Jurkat, Clone E6-1 (cell line): ENCODE data around the gene NFATC3.

Source experiments
- DNase-seq: peaks from one replicate; pipeline ENCODE4 v3.0.0-alpha.2; 2011; ENCODE audit warnings: low read depth, low spot score
- H3K4me3 ChIP-seq: 2 replicates; pipeline ENCODE4 v1.5.1; 2011; ENCODE audit warnings: mild to moderate bottlenecking, low read length, control low read depth, moderate library complexity

NFATC3 gene

DNA sequence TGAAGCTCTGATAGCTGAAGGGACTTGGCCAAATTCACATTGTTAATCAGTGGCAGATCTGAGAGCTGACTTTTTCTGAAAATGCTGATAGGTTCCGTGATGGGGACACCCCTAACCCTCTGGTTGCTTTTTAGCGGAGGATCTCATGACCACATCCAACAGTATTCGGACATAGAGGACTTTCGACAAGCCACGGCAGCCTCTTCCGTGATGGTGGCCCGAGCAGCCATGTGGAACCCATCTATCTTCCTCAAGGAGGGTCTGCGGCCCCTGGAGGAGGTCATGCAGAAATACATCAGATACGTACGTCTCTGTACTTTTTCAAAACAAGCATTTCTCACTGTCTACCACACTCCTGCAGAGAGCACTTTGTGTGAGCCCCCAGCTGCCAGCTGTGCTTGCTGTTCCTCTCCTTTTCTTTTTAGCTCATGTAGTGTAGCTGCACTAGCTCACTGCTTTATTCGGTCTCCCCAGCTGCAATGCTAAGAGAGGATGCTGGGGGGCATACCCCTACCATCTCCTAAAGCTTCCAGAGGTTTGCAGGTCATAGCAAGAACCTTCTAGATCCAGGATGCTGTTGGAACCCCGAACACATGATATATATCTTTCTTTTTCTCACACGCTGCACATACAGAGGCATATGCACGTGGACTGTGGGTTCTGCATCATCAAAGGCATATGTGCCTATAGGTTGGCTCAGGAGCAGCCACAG is 14.2 kb upstream of the NFATC3 start:
- peak; percentile 63 for DNase-seq
- no peak overlapping the region for H3K4me3 ChIP-seq

DNA sequence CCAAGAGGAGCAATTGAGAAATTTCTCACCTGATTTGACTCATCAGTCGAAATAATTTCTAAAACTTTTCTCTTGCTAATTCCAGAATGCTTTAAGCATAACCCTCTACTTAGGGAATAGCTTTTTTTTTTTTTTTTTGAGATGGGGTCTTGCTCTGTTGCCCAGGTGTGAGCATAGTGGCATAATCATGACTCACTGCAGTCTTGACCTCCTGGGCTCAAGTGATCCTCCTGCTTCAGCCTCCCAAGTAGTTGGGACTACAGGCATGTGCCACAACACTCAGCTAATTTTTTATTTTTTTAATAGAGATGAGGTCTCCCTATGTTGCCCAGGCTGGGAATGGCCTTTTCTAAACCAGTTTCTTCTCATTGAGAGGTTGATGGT is 13.7 kb upstream of the NFATC3 start:
- no peak for DNase-seq
- no peak overlapping the region for H3K4me3 ChIP-seq

GRCh38 chr16:68072038-68072695 is 13.0 kb upstream of the NFATC3 start:
- DNase-seq, result no peak

DNA sequence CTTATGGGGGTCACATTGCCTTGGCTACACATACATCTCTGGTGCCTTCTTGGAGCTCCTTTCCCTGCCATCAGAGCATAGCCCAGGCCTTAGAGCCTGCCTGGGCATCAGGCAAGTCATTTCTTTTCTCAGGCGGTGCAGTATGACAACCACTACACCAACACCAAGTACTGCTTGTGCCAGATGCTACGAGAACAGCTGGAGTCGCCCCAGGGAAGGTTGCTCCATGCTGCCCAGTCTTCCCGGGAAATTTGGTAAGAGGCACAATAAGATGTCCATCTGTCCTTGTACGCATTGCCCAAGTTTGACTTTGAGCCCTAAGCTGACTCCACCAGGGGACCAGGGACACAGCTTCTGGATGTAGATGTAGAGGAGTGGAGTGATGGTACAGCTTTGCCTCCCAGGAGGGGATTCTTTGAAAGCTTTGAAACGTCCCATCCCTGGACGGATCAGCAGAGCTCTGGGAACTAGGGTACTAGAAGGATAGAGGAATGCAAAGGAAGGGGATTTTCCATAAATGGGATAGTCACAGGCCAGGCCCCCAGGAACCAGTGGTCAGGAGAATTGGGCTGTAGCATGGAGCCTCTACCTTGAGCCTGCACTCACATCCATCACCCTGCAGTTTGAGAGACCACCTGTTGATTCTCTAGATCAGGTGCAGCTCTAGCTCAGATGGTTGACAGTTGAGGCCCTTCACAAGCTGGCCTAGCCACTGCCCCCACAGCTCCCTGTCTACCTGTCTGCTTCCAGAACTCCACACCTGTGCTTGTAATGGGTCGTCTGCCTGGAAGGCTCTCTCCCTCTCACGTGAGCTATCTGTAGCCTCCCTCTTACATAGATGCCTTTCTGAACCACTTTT is 11.0 kb upstream of the NFATC3 start:
- DNase-seq, result peak; percentile 55
- peak overlapping the region; percentile 13 for H3K4me3 ChIP-seq

More at GRCh38 chr16:68072038-68072695, 13.0 kb upstream of the NFATC3 start:
- no peak overlapping the region for H3K4me3 ChIP-seq

DNA sequence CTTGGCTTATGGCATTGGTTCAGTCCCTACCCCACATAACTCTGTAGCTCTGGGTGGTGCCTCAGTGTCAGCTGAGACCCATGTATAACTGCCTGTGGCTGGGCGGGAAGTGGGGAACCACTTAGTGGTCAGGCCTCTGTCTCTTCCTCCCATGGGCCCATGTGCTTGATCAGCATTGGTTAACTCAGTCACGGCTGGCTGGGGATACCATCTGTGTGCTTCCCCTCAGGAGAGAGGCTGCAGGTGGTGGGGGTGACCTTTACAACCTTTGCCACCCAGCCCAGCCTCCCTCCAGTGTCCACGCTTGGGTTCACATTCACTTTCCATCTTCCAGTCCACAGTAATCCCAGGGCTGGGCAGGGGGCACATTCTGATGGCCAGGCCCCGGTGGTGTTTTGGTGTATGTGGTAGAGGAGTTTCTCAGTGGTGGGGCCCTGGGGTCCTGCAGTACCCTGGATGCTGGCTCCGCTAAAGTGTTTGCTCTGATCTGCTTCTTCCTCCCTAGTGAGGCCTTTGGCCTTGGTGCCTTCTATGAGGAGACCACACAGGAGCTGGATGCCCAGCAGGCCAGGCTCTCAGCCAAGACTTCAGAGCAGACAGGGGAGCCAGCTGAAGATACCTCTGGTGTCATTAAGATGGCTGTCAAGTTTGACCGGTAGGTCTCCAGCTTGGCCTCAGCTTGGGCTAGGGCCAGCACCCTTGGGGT is 10.2 kb upstream of the NFATC3 start:
- peak; percentile 98 for DNase-seq
- peak overlapping the region; percentile 13 for H3K4me3 ChIP-seq

DNA sequence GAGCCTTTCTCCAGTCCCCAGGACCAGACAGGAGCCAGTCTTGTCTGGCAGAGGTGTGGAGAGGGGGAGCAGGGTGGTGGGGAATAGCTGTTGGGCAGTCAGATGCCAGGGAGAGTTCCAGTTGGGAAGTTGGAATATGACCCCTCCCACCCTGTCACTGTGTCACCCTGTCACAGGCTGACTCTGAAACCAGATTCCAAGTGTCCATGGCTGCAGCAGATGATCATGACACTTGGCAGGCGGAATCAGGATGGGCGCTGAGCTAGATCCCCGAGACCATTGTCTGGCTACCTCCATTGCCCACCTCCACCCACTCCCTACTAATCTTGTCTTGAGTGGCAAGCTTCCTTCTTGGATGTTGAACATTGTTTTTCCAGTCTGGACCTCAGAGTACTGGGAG is 9.2 kb upstream of the NFATC3 start:
- no peak overlapping the region for H3K4me3 ChIP-seq

GRCh38 chr16:68076560-68076959 is 8.6 kb upstream of the NFATC3 start:
- DNase-seq, result no peak
- no peak overlapping the region for H3K4me3 ChIP-seq

More for the DNA sequence above, 9.2 kb upstream of the NFATC3 start:
- DNase-seq, result no peak

DNA sequence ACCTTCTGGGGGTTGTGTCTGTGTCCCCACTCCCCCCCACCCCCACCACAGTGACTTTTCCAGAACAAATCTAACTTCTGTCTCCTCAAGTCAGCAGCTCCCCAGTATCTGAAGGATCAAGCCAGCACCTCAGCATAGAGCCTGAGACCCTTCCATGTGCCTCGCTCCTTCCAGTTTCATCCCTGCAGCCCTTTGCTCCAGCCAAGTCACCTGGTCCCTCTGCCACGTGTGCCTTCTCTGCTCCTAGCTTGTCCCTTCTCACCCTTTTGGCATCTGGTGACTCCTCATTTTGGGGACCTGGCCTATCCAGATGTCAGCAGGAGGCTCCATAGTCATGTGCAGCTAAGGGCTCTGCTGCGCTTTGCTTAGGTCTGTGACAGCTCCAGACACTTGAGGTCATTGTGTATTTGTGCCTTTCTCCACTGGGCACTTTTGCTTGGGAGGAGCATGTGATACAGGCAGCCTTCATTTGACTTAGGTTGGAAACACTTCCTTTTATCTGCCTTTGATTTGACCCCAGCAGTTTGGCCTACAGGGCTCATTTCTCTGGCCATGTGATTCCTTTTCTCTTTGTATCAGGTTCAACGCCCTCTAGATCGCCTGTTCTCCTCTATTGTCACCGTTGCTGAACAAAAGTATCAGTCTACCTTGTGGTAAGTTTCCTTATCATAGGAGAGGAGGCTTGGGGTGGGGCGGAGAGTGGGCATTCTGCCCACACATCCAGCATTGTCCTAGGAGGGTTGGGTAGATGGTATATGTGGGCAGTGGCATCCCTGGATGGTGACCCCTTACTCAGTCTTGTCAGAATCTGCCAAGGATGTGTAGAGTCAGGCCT is 7.1 kb upstream of the NFATC3 start:
- no peak for DNase-seq
- no peak overlapping the region for H3K4me3 ChIP-seq

- H3K4me3 ChIP-seq, result no peak overlapping the region
- no peak for DNase-seq
Observed at GRCh38 chr16:68078701-68079375, 6.3 kb upstream of the NFATC3 start.

GRCh38 chr16:68079376-68079625 is 5.9 kb upstream of the NFATC3 start:
- DNase-seq, result no peak
- peak overlapping the region; percentile 38 for H3K4me3 ChIP-seq

DNA sequence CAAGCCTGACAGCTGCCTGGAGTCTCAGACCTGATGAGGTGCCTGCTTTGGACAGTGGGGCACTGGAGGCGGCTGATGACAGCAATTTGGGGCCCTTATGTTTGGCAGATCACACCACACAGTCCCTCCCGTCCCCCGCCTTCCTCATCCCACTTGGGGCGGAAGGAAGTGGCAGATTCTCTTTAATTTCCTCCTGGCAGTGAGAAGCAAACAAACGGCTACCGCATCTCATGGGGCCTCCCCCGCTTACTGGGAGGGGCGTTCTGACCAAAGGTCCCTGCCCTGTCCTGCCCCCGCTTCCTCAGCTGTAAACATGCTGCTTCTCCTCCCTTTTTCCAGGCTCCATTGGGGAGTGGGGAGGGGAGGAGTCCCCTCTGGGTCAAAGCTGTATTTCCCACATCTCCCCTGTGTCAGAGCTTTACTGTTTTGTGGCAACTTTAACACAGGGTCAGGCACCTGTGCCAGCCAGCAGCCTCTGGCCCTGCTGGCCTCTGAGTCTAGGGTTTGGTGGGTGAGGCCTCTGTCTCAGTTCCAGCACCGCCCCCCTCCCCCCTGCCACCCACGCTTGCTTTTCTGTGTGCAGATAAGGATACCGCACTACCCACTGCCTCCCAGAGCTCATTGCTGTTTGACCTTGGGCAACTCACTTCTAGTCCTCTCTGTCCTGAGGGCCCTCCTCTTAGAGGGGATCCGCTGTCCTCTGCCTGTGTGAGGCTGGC is 5.4 kb upstream of the NFATC3 start:
- DNase-seq, result peak; percentile 89
- peak overlapping the region; percentile 38 for H3K4me3 ChIP-seq

DNA sequence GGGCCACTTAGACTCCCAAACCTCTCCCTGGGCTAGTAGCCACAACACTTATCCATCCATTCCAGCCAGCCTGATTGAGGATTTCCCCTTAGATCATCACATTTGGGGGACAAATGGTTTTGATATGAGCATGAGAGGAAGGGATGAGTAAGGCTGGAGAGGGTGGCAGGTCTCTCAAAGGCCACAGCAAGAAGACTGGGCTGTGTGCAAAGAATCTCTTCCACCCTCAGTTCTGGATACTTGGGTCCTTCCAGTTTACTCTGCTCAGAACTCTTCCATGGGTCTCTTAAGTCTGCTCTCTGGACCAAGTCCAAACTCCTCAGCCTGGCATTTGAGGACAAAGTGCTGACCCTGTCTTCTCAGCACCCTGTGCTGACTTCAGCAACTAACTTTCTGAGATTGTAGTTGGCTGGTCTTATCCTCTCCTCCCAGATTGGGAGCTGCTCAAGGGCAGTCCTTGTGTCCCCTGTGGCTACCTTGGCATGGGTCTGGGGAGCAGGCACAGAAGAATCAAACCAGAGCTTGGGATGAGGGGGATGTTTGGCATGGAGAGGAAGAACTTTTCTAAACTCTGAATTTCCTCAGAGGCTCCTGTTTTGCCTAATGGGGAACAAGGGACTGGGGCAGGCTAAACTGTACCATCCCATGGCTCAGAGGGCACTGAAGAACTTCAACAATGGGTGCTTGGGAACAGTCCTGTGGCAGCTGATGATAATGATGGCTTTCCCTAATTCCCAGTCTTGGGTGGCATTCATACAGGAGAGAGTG is 3.1 kb upstream of the NFATC3 start:
- no peak for DNase-seq
- H3K4me3 ChIP-seq, result no peak overlapping the region

DNA sequence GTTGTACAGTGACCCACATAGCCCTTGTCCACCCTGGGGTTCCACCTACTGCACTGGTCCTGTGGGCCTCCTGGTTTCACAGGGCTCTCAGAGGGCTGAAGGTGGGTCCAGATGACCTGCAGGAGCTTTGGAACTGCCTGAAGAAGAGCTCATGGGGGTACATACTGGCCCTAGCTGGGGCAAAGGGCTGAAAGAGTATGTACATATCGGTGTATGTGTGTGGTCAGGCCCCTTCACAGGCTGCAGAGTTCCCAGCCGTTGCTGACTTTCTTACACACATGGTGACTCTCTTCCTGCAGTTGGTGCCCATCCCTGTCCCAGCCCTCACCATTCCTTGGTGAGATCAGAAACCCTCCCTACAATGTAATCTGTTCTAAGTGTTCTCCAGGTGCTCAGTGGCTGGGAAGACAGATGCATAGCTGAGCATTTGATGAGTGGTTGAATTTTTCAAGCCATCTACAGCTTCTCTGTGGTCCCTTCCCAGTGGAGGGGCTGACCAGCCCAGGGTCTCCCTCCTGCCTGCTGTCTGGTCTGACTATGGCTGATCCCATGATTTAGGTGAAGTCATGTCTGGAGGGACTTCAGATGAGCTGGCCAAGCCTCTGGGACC is 2.4 kb upstream of the NFATC3 start:
- H3K4me3 ChIP-seq, result no peak overlapping the region
- no peak for DNase-seq

GRCh38 chr16:68083239-68083781 is 1.9 kb upstream of the NFATC3 start:
- H3K4me3 ChIP-seq, result no peak overlapping the region
- DNase-seq, result no peak

- no peak for DNase-seq
- H3K4me3 ChIP-seq, result peak overlapping the region; percentile 79
Observed at GRCh38 chr16:68083861-68084503, 1.2 kb upstream of the NFATC3 start.
